GM21381 (cell line): ENCODE results near the gene MYBBP1A.

Experiments used
- ATAC-seq: cut with Tn5 transposase; IDR thresholded peaks from one replicate; pipeline ENCODE4 v1.9.1; 2021; ENCODE audit warnings: mild to moderate bottlenecking, moderate library complexity; ENCODE audit not compliant: unreplicated experiment

Gene MYBBP1A

DNA sequence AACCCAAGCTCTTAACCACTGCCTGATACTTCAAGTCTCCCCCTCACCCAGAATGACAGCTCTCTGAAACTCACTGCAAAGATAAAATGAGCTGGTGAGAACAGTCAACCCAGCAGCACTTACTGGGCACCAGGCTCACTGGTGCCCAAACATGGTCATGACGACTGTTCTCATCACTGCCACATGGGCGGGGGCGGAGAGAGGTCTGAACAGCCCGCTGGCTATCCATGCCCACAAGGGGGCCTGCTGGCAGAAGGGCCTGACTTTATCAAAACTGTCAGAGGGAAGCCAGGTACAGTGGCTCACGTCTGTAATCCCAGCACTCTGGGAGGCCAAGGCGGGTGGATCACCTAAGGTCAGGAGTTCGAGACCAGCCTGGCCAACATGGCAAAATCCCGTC lies 4.0 kb downstream of the MYBBP1A start:
- no peak for ATAC-seq

DNA sequence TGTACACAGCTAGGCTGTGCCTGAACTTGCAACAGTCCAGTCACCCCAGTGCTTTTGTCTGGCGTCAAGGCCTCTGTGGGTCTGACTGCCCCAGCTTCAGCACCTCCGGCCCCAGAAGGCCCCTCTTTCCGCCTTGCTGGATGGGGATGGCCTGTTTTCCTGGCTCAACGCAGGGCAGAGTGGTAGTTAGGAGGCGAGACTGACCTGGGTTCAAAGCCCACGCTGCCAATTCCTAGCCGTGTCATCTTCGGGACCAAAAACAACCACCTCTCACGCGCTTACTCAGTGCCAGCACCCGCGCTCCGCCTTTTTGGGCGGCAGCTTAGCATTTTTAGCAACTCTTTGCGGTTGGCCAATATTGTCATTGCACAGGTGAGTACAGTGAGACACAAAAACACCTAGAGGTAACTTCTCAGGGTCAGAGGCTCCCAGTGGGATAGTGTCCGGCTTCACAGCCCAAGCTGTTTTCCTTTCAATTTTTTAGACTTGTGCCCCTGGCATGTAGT lies 4.6 kb downstream of the MYBBP1A start:
- no peak for ATAC-seq

DNA sequence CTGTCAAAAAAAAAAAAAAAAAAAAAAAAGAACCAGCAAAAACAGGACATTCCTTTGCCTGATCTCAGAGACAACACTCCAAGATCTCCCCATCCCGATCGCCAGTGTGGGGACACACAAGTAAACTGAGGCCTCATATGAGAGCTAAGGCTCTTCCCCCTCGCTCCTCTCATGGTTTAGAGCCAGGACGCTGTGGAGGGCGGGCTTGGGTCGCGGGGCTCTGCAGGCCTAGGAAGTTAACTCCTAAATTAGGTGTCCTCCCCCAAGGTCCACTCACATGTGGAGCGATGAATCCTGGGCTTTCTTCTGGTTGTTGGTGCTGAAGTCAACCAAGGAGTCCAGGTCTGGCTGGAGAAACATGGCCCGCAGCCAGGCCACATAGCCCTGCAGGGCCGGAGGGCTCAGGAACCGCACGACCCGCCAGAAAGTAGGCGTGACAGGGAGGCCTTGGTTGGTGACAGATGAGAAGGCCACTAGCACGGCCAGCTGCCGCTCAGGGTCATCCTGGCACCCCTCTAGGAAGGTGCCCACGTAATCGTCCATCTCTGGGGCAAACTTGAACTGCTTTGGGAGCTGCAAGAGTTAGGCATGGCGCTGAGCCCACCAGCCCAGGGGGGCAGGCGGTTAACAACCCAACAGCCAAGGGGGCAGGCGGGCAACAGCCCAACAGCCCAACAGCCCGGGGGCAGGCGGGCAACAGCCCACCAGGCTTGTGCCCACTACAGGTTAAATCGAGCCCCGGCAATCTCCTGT lies 5.2 kb downstream of the MYBBP1A start:
- no peak for ATAC-seq

DNA sequence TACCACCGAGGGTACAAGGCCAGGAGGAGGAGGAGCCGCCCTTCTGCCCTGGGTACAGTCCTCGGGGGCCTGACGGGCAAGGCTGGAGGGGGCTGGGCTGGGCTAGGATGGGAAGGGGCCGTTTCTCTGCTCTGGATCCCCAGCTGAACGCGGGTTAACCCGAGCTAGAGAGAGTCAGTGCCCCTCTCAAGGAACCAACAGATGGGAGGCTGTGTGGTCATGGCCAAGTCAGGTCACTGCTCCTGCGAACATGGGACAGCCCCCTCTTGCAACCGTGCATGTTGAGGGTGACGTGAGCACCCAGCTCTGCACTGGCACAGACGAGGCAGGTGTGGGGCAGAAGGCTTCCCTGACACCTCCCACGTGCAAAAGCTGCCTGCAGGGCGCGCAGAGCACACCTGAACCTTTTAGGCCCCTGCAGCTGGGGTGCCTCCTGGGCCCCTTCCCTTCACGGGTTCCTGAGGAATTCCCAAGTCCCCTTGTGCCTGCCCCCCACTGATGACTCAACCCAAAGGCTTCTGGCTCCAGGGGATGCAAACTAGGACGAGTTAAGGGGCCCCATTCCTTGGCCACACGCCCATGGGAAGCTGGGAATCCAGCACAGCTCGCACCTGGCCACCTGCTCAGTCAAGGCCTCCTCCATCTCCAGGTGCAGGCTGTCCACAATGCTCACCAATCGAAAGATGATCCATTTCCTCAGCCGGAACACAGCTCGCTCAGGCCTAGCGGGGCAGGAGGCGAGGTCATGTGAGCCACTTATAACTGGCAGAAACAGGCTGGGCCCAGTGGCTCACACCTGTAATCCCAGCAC lies 6.3 kb downstream of the MYBBP1A start:
- ATAC-seq: no peak

DNA sequence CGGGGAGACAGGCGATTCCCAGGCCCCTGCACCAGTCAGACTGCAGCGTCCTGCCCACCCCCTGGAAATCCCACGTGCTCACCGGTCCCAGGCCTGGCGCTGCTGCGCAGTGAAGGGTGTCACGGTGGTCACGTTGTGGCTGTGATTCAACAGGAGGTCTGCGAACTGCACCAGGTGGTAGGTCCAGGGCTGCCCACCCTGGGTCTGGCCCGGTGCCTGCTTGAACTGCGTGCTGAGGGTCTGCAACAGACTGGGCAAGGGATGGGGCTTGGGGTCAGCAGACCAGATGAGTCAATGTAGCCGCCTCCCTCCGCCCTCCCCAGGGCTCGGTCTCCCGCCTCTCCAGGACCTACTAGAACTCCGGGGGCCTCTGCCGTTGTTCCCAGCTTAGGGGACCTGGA lies 7.1 kb downstream of the MYBBP1A start:
- ATAC-seq: no peak

GRCh38 chr17:4547118-4547906 lies 7.9 kb downstream of the MYBBP1A start:
- no peak for ATAC-seq

DNA sequence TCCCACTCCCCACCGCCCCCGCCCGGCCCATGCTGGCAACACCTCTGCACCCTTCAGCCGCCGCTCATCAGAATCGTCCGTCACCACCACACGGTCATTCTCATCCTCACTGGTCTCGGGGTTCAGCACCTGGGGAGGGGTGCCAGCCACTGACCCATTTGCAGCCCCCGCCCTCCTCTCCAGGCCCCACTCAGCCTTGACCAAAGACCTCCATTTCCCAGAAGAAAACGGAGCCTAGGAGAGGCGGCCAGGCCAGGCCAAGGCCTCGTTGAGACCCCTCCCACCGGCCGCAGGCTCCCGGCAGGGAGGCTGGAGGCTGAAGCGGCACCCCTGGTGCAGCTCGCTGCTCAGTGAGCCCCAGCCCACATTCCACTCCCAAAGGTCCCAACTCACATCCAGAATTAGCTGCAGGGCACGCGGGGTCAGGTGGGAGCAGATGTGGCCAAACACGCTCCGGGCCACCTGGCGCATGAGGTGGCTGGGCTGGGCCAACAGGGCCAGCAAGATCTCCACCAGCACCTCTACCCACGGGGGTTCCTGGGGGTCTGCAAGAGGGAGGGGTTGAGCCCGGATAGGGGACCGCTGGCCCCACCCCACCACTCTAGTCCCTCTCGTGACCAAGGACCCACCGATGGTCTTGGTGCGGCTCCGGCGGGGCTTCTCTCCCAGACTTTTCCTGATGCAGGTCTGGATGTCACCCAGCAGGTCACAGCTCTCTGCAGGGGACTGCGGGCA lies 9.8 kb downstream of the MYBBP1A start:
- no peak for ATAC-seq

- ATAC-seq: no peak
Measured at GRCh38 chr17:4544951-4545216, 10.3 kb downstream of the MYBBP1A start.

DNA sequence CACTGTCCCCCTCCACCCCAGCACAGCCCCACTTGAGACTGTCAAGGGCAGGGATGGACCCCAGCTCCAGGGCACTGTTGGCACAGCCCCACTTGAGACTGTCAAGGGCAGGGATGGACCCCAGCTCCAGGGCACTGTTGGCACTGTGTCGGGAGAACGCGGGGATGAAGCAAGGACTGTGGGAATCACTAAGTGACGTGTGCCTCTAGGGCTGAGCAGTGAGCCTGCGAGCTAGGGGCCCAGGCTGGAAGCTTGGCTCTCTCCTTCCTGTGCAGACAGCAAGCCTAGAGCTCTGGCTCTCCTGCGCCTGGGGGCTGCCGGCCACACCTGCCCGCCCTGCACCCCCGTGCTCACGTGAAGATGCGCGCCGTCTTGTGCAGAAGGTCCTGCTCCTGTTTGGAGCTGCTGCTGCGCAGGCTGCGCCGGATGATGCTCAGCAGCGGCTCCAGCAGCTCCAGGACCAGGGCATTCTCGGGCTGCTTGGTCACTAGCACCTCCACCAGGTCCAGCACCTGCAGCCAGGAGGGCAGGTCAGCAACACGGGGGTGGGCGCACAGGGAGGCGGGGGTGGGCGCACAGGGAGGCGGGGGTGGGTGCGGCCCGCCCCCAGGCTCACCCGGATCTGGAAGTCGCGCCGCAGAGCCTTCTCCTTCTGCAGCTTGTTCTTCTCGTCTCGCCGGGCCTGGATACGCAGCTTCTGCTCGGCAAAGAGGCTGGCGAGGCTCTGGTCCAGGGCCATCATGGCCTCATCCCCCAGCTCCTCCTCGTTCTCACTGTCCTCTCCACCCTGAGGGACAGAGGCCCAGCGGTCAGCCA lies 10.8 kb downstream of the MYBBP1A start:
- ATAC-seq: no peak

GRCh38 chr17:4543557-4544026 lies 11.6 kb downstream of the MYBBP1A start:
- ATAC-seq: no peak

- ATAC-seq: no peak
Measured at GRCh38 chr17:4542726-4543191, 12.4 kb downstream of the MYBBP1A start.

GRCh38 chr17:4542003-4542725 lies 13.0 kb downstream of the MYBBP1A start:
- ATAC-seq: no peak

DNA sequence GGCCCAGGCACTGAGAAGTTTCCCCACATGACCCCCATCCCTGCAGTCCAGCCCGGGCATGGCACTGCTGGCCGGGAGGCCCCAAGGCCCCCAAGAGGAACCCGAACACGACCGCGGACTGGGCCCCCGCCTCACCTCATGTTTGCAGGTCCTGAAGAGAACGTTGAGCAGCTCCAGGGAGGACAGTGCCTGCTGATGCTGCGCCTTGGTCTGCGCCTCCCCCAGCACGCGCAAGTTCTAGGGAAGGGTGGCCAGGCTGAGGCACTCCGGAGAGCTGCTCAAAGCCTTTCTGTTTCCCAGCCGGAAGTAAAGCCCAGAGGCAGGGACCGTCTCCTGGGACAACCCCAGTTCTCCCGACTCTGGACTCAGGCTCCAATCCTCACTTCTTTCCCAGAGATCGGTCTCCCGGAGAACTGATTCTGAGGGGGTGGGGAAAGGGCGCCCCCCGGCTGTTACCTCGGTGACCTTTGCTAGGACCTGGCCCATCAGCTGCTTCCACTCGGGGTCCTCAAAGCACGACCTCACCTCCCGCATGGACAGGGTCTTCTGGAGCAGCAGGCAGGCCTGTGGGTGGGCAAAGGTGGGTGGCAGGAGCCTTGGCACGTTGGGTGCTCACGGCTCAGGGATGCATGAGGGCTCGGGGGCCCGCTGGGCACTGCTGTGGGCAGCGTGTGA lies 13.7 kb downstream of the MYBBP1A start:
- no peak for ATAC-seq

DNA sequence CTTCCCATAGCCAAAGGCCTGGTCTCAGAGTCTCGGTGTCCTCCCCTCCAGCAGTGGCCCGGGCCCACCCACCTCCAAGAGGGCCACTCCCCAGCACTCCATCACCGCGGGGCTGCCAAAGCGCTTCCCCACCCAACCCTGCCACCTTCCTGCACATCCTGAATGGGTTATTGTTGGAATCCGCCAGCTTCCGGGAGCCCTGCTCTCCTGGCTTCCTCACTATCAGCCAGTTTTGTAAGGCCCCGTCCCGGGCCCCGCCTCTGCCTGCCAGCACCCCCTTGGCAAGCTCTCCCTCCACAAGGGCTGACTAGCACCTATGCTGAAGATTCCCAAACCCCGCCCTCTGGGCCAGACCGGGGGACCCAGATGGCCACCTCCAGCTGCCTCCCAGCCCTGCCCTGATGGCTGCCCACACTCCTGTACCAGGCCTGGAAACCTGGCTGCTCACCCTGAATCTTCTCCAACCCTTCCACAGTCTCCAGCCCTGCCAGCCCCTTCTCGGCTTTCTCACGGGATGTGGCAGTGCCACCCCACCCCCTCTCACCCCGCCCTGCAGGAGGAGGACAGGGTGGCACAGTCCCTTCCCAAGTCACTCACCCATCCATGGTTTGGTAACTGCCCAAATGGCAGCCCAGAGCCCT lies 14.4 kb downstream of the MYBBP1A start:
- ATAC-seq: no peak

- no peak for ATAC-seq
Measured at GRCh38 chr17:4540224-4540651, 14.9 kb downstream of the MYBBP1A start.

DNA sequence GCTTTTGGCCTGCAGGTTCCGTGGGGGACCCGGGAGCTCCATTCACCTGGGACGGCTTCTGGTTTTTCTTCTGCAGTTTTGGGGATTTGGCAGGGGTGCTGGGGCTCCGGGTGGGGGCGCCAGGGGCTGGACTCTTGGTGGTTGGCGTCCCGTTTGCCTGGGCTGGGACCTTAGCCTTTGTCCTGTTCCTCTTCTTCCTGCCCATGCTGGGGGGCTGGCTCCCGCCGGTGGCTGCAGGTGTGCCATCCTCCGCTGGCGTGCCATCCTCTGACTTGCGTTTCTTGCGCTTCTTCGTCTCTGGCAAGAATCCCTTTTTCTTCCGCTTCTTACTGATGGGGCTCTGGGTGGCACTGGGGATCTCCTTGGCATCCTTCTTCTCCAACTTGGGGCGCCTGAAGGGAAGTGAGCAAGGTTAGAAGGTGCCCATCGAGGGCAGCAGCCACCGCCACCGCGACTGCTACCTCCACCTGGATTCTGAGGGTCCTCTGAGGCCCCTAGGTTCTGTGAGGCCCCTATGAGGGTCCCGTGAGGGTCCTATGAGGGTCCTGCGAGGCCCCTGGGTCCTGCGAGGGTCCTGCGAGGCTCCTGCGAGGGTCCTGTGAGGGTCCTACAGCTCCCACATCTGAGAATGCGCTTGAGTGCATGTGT lies 15.5 kb downstream of the MYBBP1A start:
- ATAC-seq: no peak

DNA sequence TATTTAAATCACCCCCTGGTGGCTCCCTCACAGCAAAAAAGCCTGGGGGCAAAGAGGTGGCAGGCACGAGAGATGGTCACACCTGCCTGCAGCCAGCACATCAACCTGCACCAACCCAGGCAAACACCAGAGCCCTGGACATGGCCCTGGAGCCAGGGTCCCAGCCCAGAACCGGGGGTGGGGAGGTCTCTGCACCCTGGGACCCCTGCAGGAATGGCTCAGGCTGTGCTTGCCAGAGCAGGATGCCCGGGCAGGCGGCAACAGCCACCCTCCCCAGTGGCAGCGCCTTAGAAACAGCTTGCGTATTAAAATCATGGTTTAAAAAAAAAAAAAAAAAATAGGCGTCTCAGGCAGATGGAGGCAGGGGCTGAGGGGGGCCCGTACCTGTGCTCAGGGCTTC lies 16.2 kb downstream of the MYBBP1A start:
- ATAC-seq: no peak
